GM12878 (cell line): ENCODE data around the gene DOK7. TPM values are rescaled to one million over a fixed set of nuclear protein-coding genes. Genes with fewer than 3 reads are reported as not detected.

ENCODE experiments used
- ATAC-seq: fragments of 200-7000 bp; cut with Tn5 transposase; 3 replicates; pipeline ENCODE4 v1.9.1; 2020; ENCODE audit warnings: mild to moderate bottlenecking, moderate library complexity
- BruUV-seq: library from RNA; stranded (reverse); fragments of 400-500 nt; replicated peaks from 2 replicates; lab custom pipeline; 2021; lab: Mats Ljungman, UMichigan
- CTCF ChIA-PET: fragments of 300-600 bp; sonication (Branson Sonifier 250); formaldehyde crosslinking; extraction: SDS; loops from one replicate; lab custom pipeline; 2021; ENCODE audit warnings: inconsistent platforms; lab: Yijun Ruan, JAX
- POLR2A ChIA-PET: fragments of 350-600 bp; formaldehyde crosslinking; extraction: SDS; loops from one replicate; lab custom pipeline; 2021; ENCODE audit warnings: inconsistent platforms; lab: Charles Lee
- RAD21 ChIA-PET: fragments of 300-600 bp; sonication (Branson Sonifier 250); formaldehyde crosslinking; loops from one replicate; lab custom pipeline; 2023; ENCODE audit warnings: antibody characterized with exemption; ENCODE audit not compliant: unreplicated experiment; lab: Charles Lee
- SMC1A ChIA-PET: fragments of 300-600 bp; sonication (Branson Sonifier 250); formaldehyde crosslinking; loops from one replicate; lab custom pipeline; 2023; ENCODE audit not compliant: unreplicated experiment, uncharacterized antibody; lab: Charles Lee
- DNase-seq: peaks from one replicate; pipeline ENCODE4 v3.0.0-alpha.2; 2011; ENCODE audit warnings: low read depth, low spot score
- FAIRE-seq: peaks from 3 replicates; lab custom pipeline; 2011; peaks lifted over from hg19 to GRCh38; lab: Jason Lieb, UNC
- H2AFZ ChIP-seq: 2 replicates; pipeline ENCODE4 v1.6.0; 2011; ENCODE audit warnings: low read depth, low read length, control low read depth; ENCODE audit not compliant: control insufficient read depth
- H3K27ac ChIP-seq: 2 replicates; pipeline ENCODE4 v1.5.1; 2011; ENCODE audit warnings: control low read depth; ENCODE audit not compliant: control insufficient read depth, insufficient read depth
- H3K27me3 ChIP-seq, 2 experiments: replicated peaks in 1 of 2; 2 replicates each; pipeline versions ENCODE4 v1.6.0 to v1.6.1; 2011; ENCODE audit warnings: low read length in 1 of 2; ENCODE audit not compliant: control insufficient read depth in 2 of 2, insufficient read depth in 2 of 2
- H3K36me3 ChIP-seq, 2 experiments: 2 replicates each; pipeline ENCODE4 v1.5.1; 2011; ENCODE audit warnings: low read length in 1 of 2; ENCODE audit not compliant: control insufficient read depth in 2 of 2, insufficient read depth in 2 of 2
- H3K4me1 ChIP-seq: 2 replicates; pipeline ENCODE4 v1.6.1; 2011; ENCODE audit warnings: mild to moderate bottlenecking, low read length, moderate library complexity, mixed read lengths; ENCODE audit not compliant: control insufficient read depth, insufficient read depth
- H3K4me2 ChIP-seq: 2 replicates; pipeline ENCODE4 v1.6.0; 2011; ENCODE audit warnings: control low read depth; ENCODE audit not compliant: control insufficient read depth, insufficient read depth
- H3K4me3 ChIP-seq: fragments of 200-600 bp; sonication (generic); 2 replicates; pipeline ENCODE4 v1.5.1; 2016
- H3K79me2 ChIP-seq: 2 replicates; pipeline ENCODE4 v1.6.0; 2011; ENCODE audit warnings: low read length; ENCODE audit not compliant: control insufficient read depth, insufficient read depth
- H3K9ac ChIP-seq: 2 replicates; pipeline ENCODE4 v1.8.0; 2011; ENCODE audit warnings: low read length, control low read depth, mixed read lengths; ENCODE audit not compliant: control insufficient read depth, insufficient read depth
- H3K9me3 ChIP-seq: replicated peaks from 3 replicates; pipeline ENCODE4 v1.5.1; 2011; ENCODE audit warnings: mild to moderate bottlenecking, low read length; ENCODE audit not compliant: control insufficient read depth, insufficient read depth
- H4K20me1 ChIP-seq: 2 replicates; pipeline ENCODE4 v1.6.0; 2011; ENCODE audit not compliant: control insufficient read depth, insufficient read depth
- ATF3 ChIP-seq: IDR thresholded peaks from 2 replicates; pipeline ENCODE4 v1.6.1; 2011; ENCODE audit warnings: low read depth, mild to moderate bottlenecking, low read length, moderate library complexity, borderline replicate concordance; ENCODE audit errors: extremely low read depth
- ATF7 ChIP-seq: fragments of 450-650 bp; IDR thresholded peaks from 2 replicates; pipeline ENCODE4 v1.6.1; 2016; ENCODE audit warnings: low read depth, mild to moderate bottlenecking
- EED ChIP-seq: sonication (generic); IDR thresholded peaks from 2 replicates; pipeline ENCODE4 v1.6.1; 2016; ENCODE audit warnings: antibody characterized with exemption, low read depth
- MEF2A ChIP-seq: IDR thresholded peaks from 2 replicates; pipeline ENCODE4 v1.6.1; 2011; ENCODE audit warnings: low read depth, mild to moderate bottlenecking, low read length, moderate library complexity; ENCODE audit not compliant: insufficient read depth
- MTA2 ChIP-seq: fragments of 450-650 bp; IDR thresholded peaks from 2 replicates; pipeline ENCODE4 v1.6.1; 2016; ENCODE audit warnings: low read depth, mild to moderate bottlenecking, moderate library complexity
- NFYA ChIP-seq: IDR thresholded peaks from 2 replicates; pipeline ENCODE4 v1.6.1; 2011; ENCODE audit warnings: low read depth, mild to moderate bottlenecking, low read length, improper control_type of control experiment, borderline replicate concordance
- SMAD1 ChIP-seq: fragments of 450-650 bp; IDR thresholded peaks from 2 replicates; pipeline ENCODE4 v1.6.1; 2018; ENCODE audit warnings: mild to moderate bottlenecking, low read depth; ENCODE audit not compliant: partially characterized antibody
- SPI1 ChIP-seq: IDR thresholded peaks from 2 replicates; pipeline ENCODE4 v1.6.1; 2011; ENCODE audit warnings: low read depth, mild to moderate bottlenecking, low read length, moderate library complexity, borderline replicate concordance; ENCODE audit not compliant: insufficient read depth
- TARDBP ChIP-seq: IDR thresholded peaks from 2 replicates; pipeline ENCODE4 v1.6.1; 2016; ENCODE audit warnings: borderline replicate concordance
- ZBED1 ChIP-seq: IDR thresholded peaks from 2 replicates; pipeline ENCODE4 v1.6.1; 2016; ENCODE audit warnings: borderline replicate concordance
- ZBTB4 ChIP-seq: fragments of 450-650 bp; formaldehyde crosslinking; IDR thresholded peaks from 2 replicates; pipeline ENCODE4 v1.4.0; 2022; ENCODE audit warnings: mild to moderate bottlenecking, moderate library complexity
- ZBTB40 ChIP-seq: fragments of 450-650 bp; IDR thresholded peaks from 2 replicates; pipeline ENCODE4 v1.6.1; 2016; ENCODE audit warnings: mild to moderate bottlenecking, moderate library complexity, borderline replicate concordance
- ZNF24 ChIP-seq: fragments of 450-650 bp; IDR thresholded peaks from 2 replicates; pipeline ENCODE4 v1.6.1; 2017; ENCODE audit warnings: antibody characterized with exemption, mild to moderate bottlenecking
- ZNF384 ChIP-seq: IDR thresholded peaks from 2 replicates; pipeline ENCODE4 v1.6.1; 2012; ENCODE audit warnings: low read depth, mild to moderate bottlenecking, low read length, improper control_type of control experiment, borderline replicate concordance
- WGBS: methylation state at CpG from one replicate; pipeline ENCODE4 v1.1.6; 2016; ENCODE audit warnings: low lambda C conversion rate; ENCODE audit not compliant: insufficient replicate concordance, insufficient coverage; ENCODE audit errors: missing lambda C conversion rate; 5-methylcytosine and 5-hydroxymethylcytosine counted together
- in situ Hi-C: fragments of 300-500 bp; cut with MboI; formaldehyde crosslinking; loops from 9 replicates; pipeline ENCODE4 v1.14.3; 2018; ENCODE audit warnings: mixed read lengths
- intact Hi-C: fragments of 100-400 bp; cut with micrococcal nuclease; formaldehyde crosslinking; loops from one replicate; pipeline ENCODE4 v1.14.2; 2022; ENCODE audit not compliant: unreplicated experiment
- polyA plus RNA-seq, 11 experiments: library from polyadenylated mRNA; depleted of rRNA in 4 of 11; unstranded in 6 of 11; stranded (reverse) in 5 of 11; fragments of >200 nt; fragmentation: Nextera tagmentation in 4 of 11; fragmentation: Illumina TruSeq in 1 of 11; extraction: Ambion mirVana in 4 of 11; extraction: Trizol in 1 of 11; gene quantifications; 1 replicate in 1 of 11; 2 replicates in 10 of 11; pipeline versions ENCODE4 v1.2.1 to v1.2.3, GENCODE V29; 2011 to 2016; ENCODE audit warnings: inconsistent platforms in 2 of 11, missing spikeins in 2 of 11, low read depth in 1 of 11
- total RNA-seq, 4 experiments: library from RNA; depleted of rRNA in 3 of 4; stranded (reverse); fragments of >200 nt in 3 of 4; fragmentation: Illumina TruSeq in 1 of 4; extraction: Trizol in 1 of 4; gene quantifications; 2 replicates each; pipeline versions ENCODE4 v1.2.1 to v1.2.3, GENCODE V29; 2013 to 2021

DOK7 gene
- total and polyA plus RNA-seq, 10 of the 15 experiments (the other 5 are each of a cell fraction or from before 2014, with no cell fraction given) = 0.04 to 0.46 (median 0.18) TPM; not detected in 4

- no peak for TF ChIP-seq TARDBP
- TF ChIP-seq NFYA = no peak
- TF ChIP-seq SMAD1 = no peak
- no peak for TF ChIP-seq ATF7
- TF ChIP-seq ATF3 = no peak
- TF ChIP-seq ZBTB4 (CRISPR knock-in tag) = no peak
- TF ChIP-seq ZNF384 = no peak
- TF ChIP-seq MEF2A = no peak
- TF ChIP-seq ZBED1 = no peak
- no peak for TF ChIP-seq EED
- no peak for TF ChIP-seq SPI1
- TF ChIP-seq ZNF24 = no peak
- TF ChIP-seq ZBTB40 = no peak
- no peak for TF ChIP-seq MTA2
- Histone ChIP-seq H3K4me2 (no peak overlapping the region), H3K9me3 (no peaks in the 10 kb centered on the region; the same call in 2 of the 3 replicates), H3K9ac (no peak overlapping the region), H3K4me1 (no peaks in the 10 kb centered on the region), H3K36me3 (no peaks in the 10 kb centered on the region), H4K20me1 (no peaks in the 10 kb centered on the region), H3K4me3 (no peak overlapping the region), H2AFZ (no peak overlapping the region), H3K27me3 (peaks cover 0 to 3% of the 10 kb centered on the region in 2 experiments; a peak in 2 of 4 replicates), H3K27ac (no peak overlapping the region), H3K79me2 (no peaks in the 10 kb centered on the region)
- SMC1A ChIA-PET = no interaction called here
- POLR2A ChIA-PET = no interaction called here
- no peak for DNase-seq
- no TSS peak for BruUV-seq
- no peak for FAIRE-seq
- 40% methylated on average over 28 of the region's 40 CpGs for WGBS
- CTCF ChIA-PET = interaction anchor here (1.1 kb wide), 1 partner anchor 13 kb away, joined by 4 read pairs; no protein-coding TSS in a partner anchor
- intact Hi-C loops (no loop called here), in situ Hi-C loops (no loop called here)
- no peak for ATAC-seq
- RAD21 ChIA-PET = no interaction called here
Measured at GRCh38 chr4:3466691-3467600, 3.8 kb downstream of the DOK7 start.
